Activated CD4-positive, alpha-beta T cell treated with anti-CD3 and anti-CD28 coated beads for 48 hours (primary cell): ENCODE data around the gene ANXA7.

Source experiments
- DNase-seq: peaks from one replicate; pipeline ENCODE4 v3.0.0-alpha.2; 2020

ANXA7 gene

DNA sequence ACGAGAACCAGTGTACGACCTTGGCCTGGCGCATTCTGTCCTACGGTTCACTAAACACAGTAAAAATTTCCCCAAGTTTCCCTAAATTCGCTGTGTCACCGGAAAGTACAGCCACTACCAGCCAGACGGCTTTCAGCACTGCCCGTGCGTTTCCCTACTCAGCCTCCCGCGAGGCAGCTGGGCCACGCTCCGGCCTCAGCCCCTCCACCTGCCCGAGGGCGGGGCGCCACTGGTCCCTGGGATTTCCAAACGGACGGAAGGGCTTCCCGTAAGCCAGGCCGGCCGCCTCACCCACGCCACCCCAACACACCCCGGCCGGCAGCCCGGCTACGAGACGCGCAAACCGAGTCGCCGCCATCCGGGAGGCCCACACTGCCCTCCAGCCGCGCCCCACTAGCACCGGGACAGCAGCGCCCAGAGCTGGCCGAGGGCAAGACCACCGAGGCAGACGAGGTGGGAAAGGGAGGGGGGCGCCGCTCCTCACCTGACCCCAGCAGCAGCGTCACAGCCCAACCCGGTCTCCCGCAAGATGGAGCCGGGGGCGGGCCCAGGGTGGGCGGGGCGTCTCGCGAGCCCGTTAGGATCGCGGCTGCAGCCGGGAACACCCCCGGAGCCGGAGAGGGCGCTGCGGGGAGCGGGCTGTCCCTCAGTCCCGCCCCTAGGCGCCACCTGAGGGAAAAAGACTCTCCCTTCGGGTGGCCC lies at the start of gene ANXA7:
ANXA7 (minus strand) TSS at position 531 of the 702 bp plus-strand sequence. CDS start 13,202 bp downstream, outside the sequence.
- DNase-seq, result peak; percentile 97

DNA sequence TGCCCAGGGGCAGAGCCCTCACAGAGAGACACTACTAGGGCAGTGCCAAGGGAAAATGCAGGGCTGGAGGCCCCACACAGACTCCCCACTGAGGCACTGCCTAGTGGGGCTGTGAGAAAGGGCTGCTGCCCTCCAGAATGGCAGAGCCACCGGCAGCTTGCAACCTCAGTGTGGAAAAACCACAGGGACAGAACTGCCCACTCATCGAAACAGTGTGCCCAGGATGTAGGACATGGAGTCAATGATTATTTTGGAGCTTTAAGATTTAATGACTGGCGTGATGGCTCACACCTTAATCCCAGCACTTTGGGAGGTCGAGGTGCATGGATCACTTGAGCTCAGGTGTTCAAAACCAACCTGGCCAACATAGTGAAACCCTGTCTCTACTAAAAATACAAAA lies 47.0 kb upstream of the ANXA7 start:
- no peak for DNase-seq

GRCh38 chr10:73459683-73460314 lies 45.9 kb upstream of the ANXA7 start:
- DNase-seq, result no peak

GRCh38 chr10:73456187-73456890 lies 42.5 kb upstream of the ANXA7 start:
- DNase-seq, result no peak

GRCh38 chr10:73449113-73449512 lies 35.3 kb upstream of the ANXA7 start:
- DNase-seq, result no peak

- no peak for DNase-seq
Observed at GRCh38 chr10:73448384-73448783, 34.5 kb upstream of the ANXA7 start.

- no peak for DNase-seq
Observed at GRCh38 chr10:73446926-73447325, 33.1 kb upstream of the ANXA7 start.

GRCh38 chr10:73444457-73444856 lies 30.6 kb upstream of the ANXA7 start:
- DNase-seq, result no peak

GRCh38 chr10:73439605-73440312 lies 25.9 kb upstream of the ANXA7 start:
- no peak for DNase-seq

GRCh38 chr10:73439055-73439454 lies 25.2 kb upstream of the ANXA7 start:
- DNase-seq, result no peak

GRCh38 chr10:73433538-73433867 lies 19.6 kb upstream of the ANXA7 start, which contains the start of gene MSS51:
Gene MSS51 (minus strand): TSS chr10:73433561. CDS start chr10:73428284, 5,277 bp downstream.
- no peak for DNase-seq

- no peak for DNase-seq
Observed at GRCh38 chr10:73432646-73433537, 19.0 kb upstream of the ANXA7 start.

DNA sequence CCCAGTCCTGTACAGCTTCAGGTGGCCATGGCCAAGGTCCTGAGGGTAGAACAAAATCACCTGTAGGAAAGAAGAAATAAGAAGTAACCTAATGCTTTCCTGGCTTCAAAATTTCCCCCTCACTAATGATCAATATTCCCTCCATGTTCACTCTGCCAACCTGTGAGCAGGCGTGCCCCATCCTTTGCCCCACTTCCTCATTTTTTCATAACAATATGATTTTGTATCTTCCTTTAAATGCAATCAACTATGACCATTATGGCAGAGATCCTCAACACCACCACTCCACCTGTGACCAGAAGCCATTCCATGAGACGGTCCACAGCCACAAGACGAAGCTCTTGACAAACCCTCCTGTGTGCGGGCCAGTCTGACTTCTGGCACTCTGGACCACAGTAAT lies 12.5 kb upstream of the ANXA7 start:
- DNase-seq, result no peak

DNA sequence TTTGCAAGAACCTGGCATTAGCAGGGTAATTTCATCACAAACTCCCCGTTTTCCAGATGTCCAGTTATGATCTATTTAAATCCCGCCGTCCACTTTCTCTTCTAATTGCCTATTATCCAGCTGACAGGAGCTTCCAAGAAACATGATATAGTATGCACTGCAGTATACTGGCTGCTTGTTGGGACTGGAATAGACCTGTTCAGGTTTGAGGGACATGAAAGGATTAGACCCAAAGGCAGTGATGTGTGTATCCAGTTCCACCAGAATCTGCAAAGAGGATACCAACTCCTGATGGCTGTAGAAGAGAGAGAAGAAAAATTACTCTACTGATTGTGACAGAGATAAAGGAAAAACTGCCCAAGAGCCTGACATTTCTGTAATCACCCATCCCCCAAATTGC lies 10.6 kb upstream of the ANXA7 start:
- no peak for DNase-seq

DNA sequence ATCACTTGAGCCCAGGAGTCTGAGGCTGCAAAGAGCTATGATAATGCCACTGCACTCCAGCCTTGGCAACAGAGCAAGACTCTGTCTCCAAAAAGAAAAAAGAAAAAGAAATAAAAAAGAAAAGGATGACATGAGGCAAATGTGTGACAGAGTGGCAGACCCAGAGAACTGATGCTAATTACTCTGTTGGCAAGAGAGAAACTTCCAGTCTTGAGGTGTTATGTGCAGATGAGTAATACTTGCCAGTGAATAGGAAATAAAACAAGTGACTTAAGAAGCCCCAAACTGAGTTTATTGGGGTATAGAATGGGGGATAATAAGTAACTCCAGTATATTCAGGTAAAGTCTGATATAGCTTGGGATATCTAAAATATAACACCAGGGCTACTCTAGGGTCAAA lies 9.5 kb upstream of the ANXA7 start:
- DNase-seq, result no peak

DNA sequence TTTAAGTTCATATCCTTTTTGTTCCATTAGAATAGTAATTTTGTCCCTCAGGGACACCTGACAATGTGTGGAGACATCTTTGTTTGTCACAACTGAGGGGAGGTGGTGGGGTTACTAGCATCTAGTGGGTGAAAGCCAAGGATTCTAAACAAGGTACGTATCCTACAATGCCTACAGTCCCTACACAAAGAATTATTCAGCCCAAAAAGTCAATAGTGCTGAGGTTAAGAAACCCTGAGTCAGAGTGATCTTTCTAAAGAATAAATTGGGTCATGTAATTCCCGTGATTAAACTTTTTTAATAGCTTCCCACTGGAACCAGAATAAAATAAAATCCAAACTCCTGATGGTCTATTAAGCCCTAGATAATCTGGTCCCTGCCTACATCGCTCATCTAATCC lies 2.7 kb upstream of the ANXA7 start:
- no peak for DNase-seq

- no peak for DNase-seq
Observed at GRCh38 chr10:73414230-73414945, 530 bp upstream of the ANXA7 start.

GRCh38 chr10:73413108-73413527 lies 740 bp downstream of the ANXA7 start:
- DNase-seq, result peak; percentile 59

- DNase-seq, result no peak
Observed at GRCh38 chr10:73410897-73411296, 3.0 kb downstream of the ANXA7 start.

DNA sequence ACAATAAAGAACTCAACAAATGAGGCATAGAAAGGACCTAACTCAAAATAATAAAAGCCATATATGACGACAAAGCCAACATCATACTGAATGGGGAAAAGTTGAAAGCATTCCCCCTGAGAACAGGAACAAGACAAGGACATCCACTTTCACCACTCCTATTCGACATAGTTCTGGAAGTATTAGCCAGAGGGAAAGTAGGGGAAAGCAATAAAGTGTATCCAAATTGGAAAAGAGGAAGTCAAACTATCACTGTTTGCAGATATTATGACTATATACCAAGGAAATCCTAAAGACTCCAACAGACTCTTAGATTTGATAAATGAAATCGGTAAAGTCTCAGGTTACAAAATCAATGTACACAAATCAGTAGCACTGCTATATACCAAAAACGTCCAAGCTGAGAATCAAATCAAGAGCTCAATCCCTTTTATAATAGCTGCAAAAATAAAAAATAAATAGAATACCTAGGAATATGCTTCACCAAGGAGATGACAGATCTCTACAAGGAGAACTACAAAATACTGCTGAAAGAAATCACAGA lies 4.8 kb downstream of the ANXA7 start:
- DNase-seq, result no peak

- DNase-seq, result no peak
Observed at GRCh38 chr10:73408061-73408460, 5.8 kb downstream of the ANXA7 start.
